Measurements from ENCODE around the gene CD27. TPM values are rescaled to one million over a fixed set of nuclear protein-coding genes. Genes with fewer than 3 reads are reported as not detected.

CD27 gene
- total RNA-seq, 1 donor from 2014 or later = 0.53 TPM

- DNase-seq (ENCODE audit: extremely low read depth, low read depth, low spot score) = no peak
Observed at GRCh38 chr12:6434205-6435140, 10.3 kb upstream of the CD27 start.

- no peak for DNase-seq (ENCODE audit: extremely low read depth, low read depth, low spot score)
Observed at GRCh38 chr12:6435961-6436715, 8.6 kb upstream of the CD27 start.

- DNase-seq (ENCODE audit: extremely low read depth, low read depth, low spot score) = no peak
Observed at GRCh38 chr12:6437586-6437985, 7.2 kb upstream of the CD27 start.

GRCh38 chr12:6438345-6438744, 6.4 kb upstream of the CD27 start:
- no peak for DNase-seq (ENCODE audit: extremely low read depth, low read depth, low spot score)

- DNase-seq (ENCODE audit: extremely low read depth, low read depth, low spot score) = no peak
Observed at GRCh38 chr12:6440391-6440790, 4.4 kb upstream of the CD27 start.

GRCh38 chr12:6442836-6443235, 1.9 kb upstream of the CD27 start:
- no peak for DNase-seq (ENCODE audit: extremely low read depth, low read depth, low spot score)

GRCh38 chr12:6443361-6443983, 1.3 kb upstream of the CD27 start:
- DNase-seq (ENCODE audit: extremely low read depth, low read depth, low spot score) = no peak

- no peak for DNase-seq (ENCODE audit: extremely low read depth, low read depth, low spot score)
Observed at GRCh38 chr12:6444031-6444430, 724 bp upstream of the CD27 start.

- no peak for DNase-seq (ENCODE audit: extremely low read depth, low read depth, low spot score)
Observed at GRCh38 chr12:6450091-6450868, 5.5 kb downstream of the CD27 start.

GRCh38 chr12:6450869-6451347, 6.2 kb downstream of the CD27 start:
- DNase-seq (ENCODE audit: extremely low read depth, low read depth, low spot score) = no peak

GRCh38 chr12:6451348-6452244, 6.8 kb downstream of the CD27 start, which contains the start of gene TAPBPL:
TAPBPL (plus strand) TSS chr12:6452042; CDS start chr12:6452249, 207 bp downstream.
- DNase-seq (ENCODE audit: extremely low read depth, low read depth, low spot score) = no peak

- no peak for DNase-seq (ENCODE audit: extremely low read depth, low read depth, low spot score)
Observed at GRCh38 chr12:6452245-6452943, 7.6 kb downstream of the CD27 start.

GRCh38 chr12:6452944-6453630, 8.3 kb downstream of the CD27 start:
- no peak for DNase-seq (ENCODE audit: extremely low read depth, low read depth, low spot score)

GRCh38 chr12:6457220-6457945, 12.6 kb downstream of the CD27 start:
- no peak for DNase-seq (ENCODE audit: extremely low read depth, low read depth, low spot score)

GRCh38 chr12:6458281-6459003, 13.7 kb downstream of the CD27 start:
- no peak for DNase-seq (ENCODE audit: extremely low read depth, low read depth, low spot score)

GRCh38 chr12:6459004-6459337, 14.2 kb downstream of the CD27 start:
- no peak for DNase-seq (ENCODE audit: extremely low read depth, low read depth, low spot score)
